ENCODE measurements around the gene BTNL8. TPM values are rescaled to one million over a fixed set of nuclear protein-coding genes. Genes with fewer than 3 reads are reported as not detected.

The BTNL8 gene
- total RNA-seq, 1 donor: not detected

GRCh38 chr5:180908400-180908799, 9.4 kb downstream of the BTNL8 start:
- H3K9me3 ChIP-seq (ENCODE audit: low read depth, low read length): no peaks in the 10 kb centered on the region

GRCh38 chr5:180908998-180909731, 10.2 kb downstream of the BTNL8 start:
- H4K20me1 ChIP-seq (ENCODE audit: insufficient read depth, low read length): no peaks in the 10 kb centered on the region
- H3K9me3 ChIP-seq (ENCODE audit: low read depth, low read length): no peaks in the 10 kb centered on the region
- DNase-seq (ENCODE audit: insufficient read length, low spot score, missing footprints): no peak
- no peak overlapping the region for H3K27ac ChIP-seq (ENCODE audit: low read depth, low read length)
- H2AFZ ChIP-seq (ENCODE audit: low read length): no peak overlapping the region
- no peaks in the 10 kb centered on the region for H3K79me2 ChIP-seq (ENCODE audit: insufficient read depth, low read length)
- H3K4me3 ChIP-seq (ENCODE audit: insufficient read depth, low read length): no peak overlapping the region
- no peak overlapping the region for H3K4me2 ChIP-seq (ENCODE audit: insufficient read depth, low read length)
- no peaks in the 10 kb centered on the region for H3K4me1 ChIP-seq (ENCODE audit: insufficient read depth, low read length)
- no peaks in the 10 kb centered on the region for H3K27me3 ChIP-seq (ENCODE audit: insufficient read depth, low read length)
- TF ChIP-seq, protein P1, sequence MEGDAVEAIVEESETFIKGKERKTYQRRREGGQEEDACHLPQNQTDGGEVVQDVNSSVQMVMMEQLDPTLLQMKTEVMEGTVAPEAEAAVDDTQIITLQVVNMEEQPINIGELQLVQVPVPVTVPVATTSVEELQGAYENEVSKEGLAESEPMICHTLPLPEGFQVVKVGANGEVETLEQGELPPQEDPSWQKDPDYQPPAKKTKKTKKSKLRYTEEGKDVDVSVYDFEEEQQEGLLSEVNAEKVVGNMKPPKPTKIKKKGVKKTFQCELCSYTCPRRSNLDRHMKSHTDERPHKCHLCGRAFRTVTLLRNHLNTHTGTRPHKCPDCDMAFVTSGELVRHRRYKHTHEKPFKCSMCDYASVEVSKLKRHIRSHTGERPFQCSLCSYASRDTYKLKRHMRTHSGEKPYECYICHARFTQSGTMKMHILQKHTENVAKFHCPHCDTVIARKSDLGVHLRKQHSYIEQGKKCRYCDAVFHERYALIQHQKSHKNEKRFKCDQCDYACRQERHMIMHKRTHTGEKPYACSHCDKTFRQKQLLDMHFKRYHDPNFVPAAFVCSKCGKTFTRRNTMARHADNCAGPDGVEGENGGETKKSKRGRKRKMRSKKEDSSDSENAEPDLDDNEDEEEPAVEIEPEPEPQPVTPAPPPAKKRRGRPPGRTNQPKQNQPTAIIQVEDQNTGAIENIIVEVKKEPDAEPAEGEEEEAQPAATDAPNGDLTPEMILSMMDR (IDR thresholded peaks at IDR 0.05; ENCODE audit: extremely low read depth, low read depth, low read length): no peak
- no peaks in the 10 kb centered on the region for H3K36me3 ChIP-seq (ENCODE audit: insufficient read depth, low read length)

More at GRCh38 chr5:180908400-180908799, 9.4 kb downstream of the BTNL8 start:
- Histone ChIP-seq H3K27ac (ENCODE audit: low read depth, low read length) (no peak overlapping the region), H3K4me1 (ENCODE audit: insufficient read depth, low read length) (no peaks in the 10 kb centered on the region), H4K20me1 (ENCODE audit: insufficient read depth, low read length) (no peaks in the 10 kb centered on the region), H3K27me3 (ENCODE audit: insufficient read depth, low read length) (no peaks in the 10 kb centered on the region), H3K4me3 (ENCODE audit: insufficient read depth, low read length) (no peak overlapping the region), H3K36me3 (ENCODE audit: insufficient read depth, low read length) (no peaks in the 10 kb centered on the region), H2AFZ (ENCODE audit: low read length) (no peak overlapping the region), H3K4me2 (ENCODE audit: insufficient read depth, low read length) (no peak overlapping the region), H3K79me2 (ENCODE audit: insufficient read depth, low read length) (no peaks in the 10 kb centered on the region)
- TF ChIP-seq, protein P1 (IDR thresholded peaks at IDR 0.05; ENCODE audit: extremely low read depth, low read depth, low read length): no peak
- DNase-seq (ENCODE audit: insufficient read length, low spot score, missing footprints): no peak

- no peak overlapping the region for H3K4me3 ChIP-seq (ENCODE audit: insufficient read depth, low read length)
- TF ChIP-seq, protein P1 (IDR thresholded peaks at IDR 0.05; ENCODE audit: extremely low read depth, low read depth, low read length): no peak
- H3K79me2 ChIP-seq (ENCODE audit: insufficient read depth, low read length): no peaks in the 10 kb centered on the region
- no peaks in the 10 kb centered on the region for H3K27me3 ChIP-seq (ENCODE audit: insufficient read depth, low read length)
- no peaks in the 10 kb centered on the region for H4K20me1 ChIP-seq (ENCODE audit: insufficient read depth, low read length)
- no peaks in the 10 kb centered on the region for H3K9me3 ChIP-seq (ENCODE audit: low read depth, low read length)
- no peak overlapping the region for H3K27ac ChIP-seq (ENCODE audit: low read depth, low read length)
- no peak overlapping the region for H3K4me2 ChIP-seq (ENCODE audit: insufficient read depth, low read length)
- H2AFZ ChIP-seq (ENCODE audit: low read length): no peak overlapping the region
- DNase-seq (ENCODE audit: insufficient read length, low spot score, missing footprints): no peak
- no peaks in the 10 kb centered on the region for H3K36me3 ChIP-seq (ENCODE audit: insufficient read depth, low read length)
- H3K4me1 ChIP-seq (ENCODE audit: insufficient read depth, low read length): no peaks in the 10 kb centered on the region
These were observed 10.8 kb downstream of the BTNL8 start for GRCh38 chr5:180909782-180910181.

DNA sequence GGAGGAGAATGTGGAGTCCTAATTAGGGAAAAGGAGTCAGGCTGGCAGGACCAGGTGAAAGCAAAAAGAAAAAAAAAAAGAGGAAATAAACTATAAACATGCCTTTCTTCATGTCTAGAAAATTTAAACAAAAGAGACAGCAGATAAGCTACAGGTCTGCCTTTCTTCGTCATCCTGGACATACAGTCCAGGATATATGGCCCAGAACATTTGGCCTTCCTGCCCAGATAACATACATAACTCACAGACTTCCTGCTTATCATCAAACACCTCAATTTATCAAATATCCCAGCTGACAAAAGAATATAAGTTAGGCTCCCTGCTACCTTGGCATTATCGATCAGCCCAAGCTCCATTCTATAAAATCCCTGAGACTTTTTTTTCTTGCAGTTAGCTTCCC, 11.2 kb downstream of the BTNL8 start:
- TF ChIP-seq, protein P1 (IDR thresholded peaks at IDR 0.05; ENCODE audit: extremely low read depth, low read depth, low read length): no peak
- Histone ChIP-seq H3K79me2 (ENCODE audit: insufficient read depth, low read length) (no peaks in the 10 kb centered on the region), H2AFZ (ENCODE audit: low read length) (no peak overlapping the region), H3K9me3 (ENCODE audit: low read depth, low read length) (no peaks in the 10 kb centered on the region), H3K4me3 (ENCODE audit: insufficient read depth, low read length) (no peak overlapping the region), H3K27ac (ENCODE audit: low read depth, low read length) (no peak overlapping the region), H3K27me3 (ENCODE audit: insufficient read depth, low read length) (no peaks in the 10 kb centered on the region), H3K36me3 (ENCODE audit: insufficient read depth, low read length) (no peaks in the 10 kb centered on the region), H4K20me1 (ENCODE audit: insufficient read depth, low read length) (no peaks in the 10 kb centered on the region), H3K4me1 (ENCODE audit: insufficient read depth, low read length) (no peaks in the 10 kb centered on the region), H3K4me2 (ENCODE audit: insufficient read depth, low read length) (no peak overlapping the region)
- no peak for DNase-seq (ENCODE audit: insufficient read length, low spot score, missing footprints)

All from osteoblast (primary cell).